Caco-2 (cell line): Measurements from ENCODE around the gene TMX4. TPM values are rescaled to one million over a fixed set of nuclear protein-coding genes. Genes with fewer than 3 reads are reported as not detected.

ENCODE experiments used
- BruUV-seq: library from RNA; stranded (reverse); fragments of 400-500 nt; replicated peaks from 2 replicates; lab custom pipeline; 2021; lab: Mats Ljungman, UMichigan
- CTCF ChIA-PET: fragments of 300-600 bp; sonication (Branson Sonifier 250); formaldehyde crosslinking; loops from one replicate; lab custom pipeline; 2022; ENCODE audit warnings: antibody characterized with exemption; lab: Charles Lee
- POLR2A ChIA-PET: fragments of 300-600 bp; sonication (Branson Sonifier 250); formaldehyde crosslinking; loops from one replicate; lab custom pipeline; 2022; ENCODE audit warnings: antibody characterized with exemption; lab: Charles Lee
- DNase-seq, 2 experiments: peaks; one replicate each; pipeline versions ENCODE4 v3.0.0 to v3.0.0-alpha.2; 2020 to 2022
- H3K27me3 ChIP-seq: replicated peaks from 2 replicates; pipeline ENCODE4 v1.6.0; 2011; ENCODE audit warnings: low read length; ENCODE audit not compliant: control insufficient read depth, insufficient read depth
- H3K36me3 ChIP-seq: 2 replicates; pipeline ENCODE4 v1.5.1; 2011; ENCODE audit warnings: low read length; ENCODE audit not compliant: control insufficient read depth, insufficient read depth
- H3K4me1 ChIP-seq: fragments of 250-450 bp; sonication (Bioruptor Pico); 2 replicates; pipeline ENCODE4 v1.5.1; 2020; ENCODE audit warnings: mild to moderate bottlenecking
- H3K4me3 ChIP-seq: 2 replicates; pipeline ENCODE4 v1.5.1; 2011; ENCODE audit warnings: low read depth, mild to moderate bottlenecking, control low read depth, low read length
- H3K9me3 ChIP-seq: fragments of 250-450 bp; sonication (Bioruptor Pico); 2 replicates; pipeline ENCODE4 v1.5.1; 2020; ENCODE audit warnings: mild to moderate bottlenecking, moderate library complexity
- H3K27ac Mint-ChIP-seq: one replicate; pipeline ENCODE4 v1.8.0; 2022; ENCODE audit warnings: mixed read lengths; ENCODE audit not compliant: unreplicated experiment
- H3K27me3 Mint-ChIP-seq: one replicate; pipeline ENCODE4 v1.8.0; 2022; ENCODE audit warnings: mixed read lengths; ENCODE audit not compliant: insufficient read depth, unreplicated experiment
- H3K36me3 Mint-ChIP-seq: one replicate; pipeline ENCODE4 v1.8.0; 2022; ENCODE audit warnings: mild to moderate bottlenecking, mixed read lengths; ENCODE audit not compliant: insufficient read depth, unreplicated experiment
- H3K4me1 Mint-ChIP-seq: one replicate; pipeline ENCODE4 v1.8.0; 2022; ENCODE audit warnings: low read depth, mixed read lengths; ENCODE audit not compliant: unreplicated experiment
- H3K4me3 Mint-ChIP-seq: one replicate; pipeline ENCODE4 v1.8.0; 2022; ENCODE audit warnings: mild to moderate bottlenecking, moderate library complexity, mixed read lengths; ENCODE audit not compliant: unreplicated experiment
- H3K9me3 Mint-ChIP-seq: one replicate; pipeline ENCODE4 v1.8.0; 2022; ENCODE audit warnings: mixed read lengths; ENCODE audit not compliant: unreplicated experiment
- intact Hi-C: fragments of 100-400 bp; cut with micrococcal nuclease; formaldehyde crosslinking; loops from one replicate; pipeline ENCODE4 v1.10.0; 2022; ENCODE audit not compliant: unreplicated experiment
- total RNA-seq: library from RNA; stranded (reverse); gene quantifications from 2 replicates; pipeline ENCODE4 v1.2.3, GENCODE V29; 2022
- TF ChIP-seq, protein P1 (sequence below), 2 experiments: fragments of 200-600 bp in 1 of 2; IDR thresholded peaks; 1 replicate in 1 of 2; 2 replicates in 1 of 2; pipeline versions ENCODE4 v1.5.1 to v1.8.0; 2011 to 2022; ENCODE audit warnings: antibody characterized with exemption in 1 of 2, control low read depth in 1 of 2, inconsistent platforms in 1 of 2, low read depth in 1 of 2, low read length in 1 of 2, mild to moderate bottlenecking in 1 of 2, moderate library complexity in 1 of 2; ENCODE audit not compliant: insufficient read depth in 1 of 2, severe bottlenecking in 1 of 2, unreplicated experiment in 1 of 2

TMX4 gene
- total RNA-seq, 1 experiment from 2014 or later = 17.0 TPM

DNA sequence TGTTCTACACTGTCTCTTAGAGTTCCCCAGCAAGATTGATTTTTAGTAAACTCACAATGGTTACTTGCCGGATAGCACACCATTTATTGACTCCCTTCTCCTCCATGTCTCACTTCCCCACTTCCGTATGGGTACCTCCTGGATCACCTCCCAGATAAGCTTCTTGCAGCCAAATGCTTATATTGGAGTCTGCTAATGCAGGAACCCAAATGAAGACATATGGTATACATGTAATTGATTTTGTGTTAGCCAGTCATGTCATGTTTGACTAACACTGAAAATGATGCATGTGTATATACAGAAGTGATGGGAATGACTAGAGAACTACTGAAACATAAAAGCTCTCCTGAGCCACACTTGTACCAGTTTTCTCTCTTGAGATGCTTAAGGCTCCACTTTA is 46.1 kb upstream of the TMX4 start:
- TF ChIP-seq, protein P1, sequence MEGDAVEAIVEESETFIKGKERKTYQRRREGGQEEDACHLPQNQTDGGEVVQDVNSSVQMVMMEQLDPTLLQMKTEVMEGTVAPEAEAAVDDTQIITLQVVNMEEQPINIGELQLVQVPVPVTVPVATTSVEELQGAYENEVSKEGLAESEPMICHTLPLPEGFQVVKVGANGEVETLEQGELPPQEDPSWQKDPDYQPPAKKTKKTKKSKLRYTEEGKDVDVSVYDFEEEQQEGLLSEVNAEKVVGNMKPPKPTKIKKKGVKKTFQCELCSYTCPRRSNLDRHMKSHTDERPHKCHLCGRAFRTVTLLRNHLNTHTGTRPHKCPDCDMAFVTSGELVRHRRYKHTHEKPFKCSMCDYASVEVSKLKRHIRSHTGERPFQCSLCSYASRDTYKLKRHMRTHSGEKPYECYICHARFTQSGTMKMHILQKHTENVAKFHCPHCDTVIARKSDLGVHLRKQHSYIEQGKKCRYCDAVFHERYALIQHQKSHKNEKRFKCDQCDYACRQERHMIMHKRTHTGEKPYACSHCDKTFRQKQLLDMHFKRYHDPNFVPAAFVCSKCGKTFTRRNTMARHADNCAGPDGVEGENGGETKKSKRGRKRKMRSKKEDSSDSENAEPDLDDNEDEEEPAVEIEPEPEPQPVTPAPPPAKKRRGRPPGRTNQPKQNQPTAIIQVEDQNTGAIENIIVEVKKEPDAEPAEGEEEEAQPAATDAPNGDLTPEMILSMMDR (IDR thresholded peaks at IDR 0.05; ENCODE audit: insufficient read depth in 1 of 2, low read depth in 1 of 2, low read length in 1 of 2, severe bottlenecking in 1 of 2, unreplicated experiment in 1 of 2) = no peak
- Mint-ChIP-seq H3K4me3 (no peak overlapping the region), H3K36me3 (no peaks in the 10 kb centered on the region), H3K27me3 (no peaks in the 10 kb centered on the region), H3K9me3 (no peaks in the 10 kb centered on the region), H3K4me1 (no peaks in the 10 kb centered on the region), H3K27ac (no peak overlapping the region)
- Histone ChIP-seq H3K36me3 (no peaks in the 10 kb centered on the region), H3K4me3 (no peak overlapping the region), H3K4me1 (no peaks in the 10 kb centered on the region), H3K9me3 (no peaks in the 10 kb centered on the region), H3K27me3 (no peaks in the 10 kb centered on the region)
- intact Hi-C loops = no loop called here
- no peak for DNase-seq
- POLR2A ChIA-PET = no interaction called here
- CTCF ChIA-PET = no interaction called here
- BruUV-seq = no TSS peak

DNA sequence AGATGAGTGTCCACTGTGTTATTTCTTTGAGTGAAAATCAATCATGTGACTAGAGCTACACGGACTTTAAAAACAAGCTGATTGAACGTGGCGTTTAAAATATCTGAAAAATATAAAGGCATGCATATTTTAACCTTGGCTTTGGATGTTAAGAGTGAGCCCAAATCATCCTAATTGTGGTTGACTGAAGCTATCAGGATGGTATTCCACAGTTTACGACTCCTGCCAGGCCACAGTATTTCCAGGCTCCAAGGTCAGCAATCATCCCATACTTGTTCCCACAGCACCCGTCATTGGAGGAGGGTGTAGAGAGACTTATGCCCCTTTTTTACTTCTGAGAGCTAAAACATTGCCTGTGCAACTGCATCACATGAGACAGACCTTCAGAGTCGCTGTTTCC is 43.2 kb upstream of the TMX4 start:
- Mint-ChIP-seq H3K9me3 (no peaks in the 10 kb centered on the region), H3K4me1 (no peaks in the 10 kb centered on the region), H3K27ac (no peak overlapping the region), H3K27me3 (no peaks in the 10 kb centered on the region), H3K36me3 (no peaks in the 10 kb centered on the region), H3K4me3 (no peak overlapping the region)
- Histone ChIP-seq H3K4me1 (no peaks in the 10 kb centered on the region), H3K4me3 (no peak overlapping the region), H3K36me3 (no peaks in the 10 kb centered on the region), H3K27me3 (no peaks in the 10 kb centered on the region), H3K9me3 (no peaks in the 10 kb centered on the region)
- ChIA-PET POLR2A (no interaction called here), CTCF (no interaction called here)
- no TSS peak for BruUV-seq
- DNase-seq = no peak
- intact Hi-C loops = no loop called here
- TF ChIP-seq, protein P1 (IDR thresholded peaks at IDR 0.05; ENCODE audit: insufficient read depth in 1 of 2, low read depth in 1 of 2, low read length in 1 of 2, severe bottlenecking in 1 of 2, unreplicated experiment in 1 of 2) = no peak

DNA sequence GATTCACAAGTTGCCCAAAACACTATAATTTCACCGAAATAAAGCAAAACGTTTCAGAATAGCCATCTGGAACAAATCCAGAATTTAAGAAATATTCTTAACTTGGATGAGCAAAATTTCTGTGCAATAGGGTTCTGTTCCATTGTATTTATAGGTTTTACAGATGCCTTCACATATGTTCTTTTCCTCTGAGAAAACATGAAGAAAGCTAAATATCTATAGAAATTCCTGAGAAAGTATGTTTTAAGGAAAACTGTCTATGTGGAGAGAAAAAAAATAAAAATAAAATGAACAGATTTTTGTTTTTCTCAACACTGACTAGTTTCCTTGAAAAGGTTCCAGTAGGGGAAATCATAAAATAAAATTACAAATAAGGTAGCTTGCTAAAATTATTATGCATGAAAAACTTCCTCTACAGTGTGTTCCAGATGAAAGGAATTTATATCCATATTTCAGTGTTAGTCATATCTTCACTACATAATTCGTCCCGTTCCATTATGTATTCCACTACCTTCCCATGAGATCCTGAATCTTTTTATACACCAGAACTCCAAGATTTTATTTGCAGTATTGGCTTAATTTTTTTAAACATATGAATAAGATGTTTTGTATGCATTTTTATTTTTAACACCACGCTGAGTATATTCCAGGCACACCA is 42.4 kb upstream of the TMX4 start:
- intact Hi-C loops = no loop called here
- no TSS peak for BruUV-seq
- no peak overlapping the region for H3K4me3 ChIP-seq
- no peak overlapping the region for H3K27ac Mint-ChIP-seq
- TF ChIP-seq, protein P1 (IDR thresholded peaks at IDR 0.05; ENCODE audit: insufficient read depth in 1 of 2, low read depth in 1 of 2, low read length in 1 of 2, severe bottlenecking in 1 of 2, unreplicated experiment in 1 of 2) = no peak
- H3K27me3 ChIP-seq = no peaks in the 10 kb centered on the region
- no peak overlapping the region for H3K4me3 Mint-ChIP-seq
- no peaks in the 10 kb centered on the region for H3K4me1 ChIP-seq
- H3K36me3 ChIP-seq = no peaks in the 10 kb centered on the region
- ChIA-PET POLR2A (no interaction called here), CTCF (no interaction called here)
- H3K4me1 Mint-ChIP-seq = no peaks in the 10 kb centered on the region
- no peaks in the 10 kb centered on the region for H3K9me3 Mint-ChIP-seq
- H3K27me3 Mint-ChIP-seq = no peaks in the 10 kb centered on the region
- H3K36me3 Mint-ChIP-seq = no peaks in the 10 kb centered on the region
- no peaks in the 10 kb centered on the region for H3K9me3 ChIP-seq
- DNase-seq = no peak
